ENCODE measurements around the gene RAB5IF. TPM values are rescaled to one million over a fixed set of nuclear protein-coding genes. Genes with fewer than 3 reads are reported as not detected.
A peak's percentile ranks its signal among the peaks of the same experiment; 100 is the strongest.

The RAB5IF gene
- total and polyA plus RNA-seq, 2 of the 13 experiments (the other 11 are each of a cell fraction or from before 2014, with no cell fraction given) = 261 to 305 TPM

DNA sequence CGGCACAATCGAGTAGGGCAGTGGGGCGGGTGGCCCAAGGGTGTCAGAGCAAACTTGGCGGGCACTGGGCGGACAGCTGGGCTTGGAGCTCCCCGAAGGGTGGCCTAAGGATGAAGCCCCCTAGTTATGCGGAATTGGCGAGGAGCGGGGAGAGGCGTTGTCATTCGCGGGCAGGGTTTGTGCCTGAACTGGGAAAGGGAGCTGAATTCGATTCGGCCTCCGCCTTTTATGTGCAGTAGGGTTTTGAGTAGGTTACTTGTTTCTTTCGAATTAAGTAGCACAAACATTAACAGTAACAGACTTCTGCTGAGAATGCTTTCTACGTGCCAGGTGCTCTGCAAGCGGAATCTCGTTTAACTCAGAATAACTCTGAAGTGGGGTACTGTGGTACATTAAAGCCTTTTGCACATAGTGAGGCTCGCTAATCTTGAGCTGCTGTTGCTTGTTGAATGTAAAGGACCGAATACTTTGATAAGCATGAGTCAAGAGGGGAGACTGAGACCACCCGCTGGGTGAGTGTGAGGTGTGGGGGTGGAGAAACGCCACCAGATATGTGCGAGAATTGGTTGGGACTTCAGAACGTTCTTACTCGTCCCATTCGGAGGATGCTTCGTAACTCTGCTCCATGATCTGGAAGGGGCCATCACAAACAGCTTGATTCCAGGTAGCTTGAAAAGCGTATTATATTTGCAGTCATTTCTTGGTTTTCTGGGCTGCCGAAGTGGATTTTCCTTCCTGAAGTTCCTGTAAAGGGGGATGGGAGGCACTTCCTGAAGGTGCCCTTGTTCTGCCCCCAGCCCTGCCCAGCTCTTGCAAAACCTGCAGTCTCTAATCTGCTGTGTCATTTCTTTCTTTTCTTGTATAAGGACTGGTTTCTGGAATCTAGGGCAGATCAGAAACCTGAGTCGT, 833 bp downstream of the RAB5IF start (continued):
- TF ChIP-seq EP300 (IDR thresholded peaks at IDR 0.05; ENCODE audit: low read depth in 2 of 2, low read length in 2 of 2) (peak in 1 of 2 experiments; percentile 75; a peak in 2 of 4 replicates), EP300 (CRISPR knock-in tag; IDR thresholded peaks at IDR 0.05; ENCODE audit: borderline replicate concordance) (no peak; the same call in 1 of the 2 replicates), NFE2L2 (IDR thresholded peaks at IDR 0.05; ENCODE audit: low read length) (peak; percentile 96), KLF13 (CRISPR knock-in tag; IDR thresholded peaks at IDR 0.05) (no peak), NRL (CRISPR knock-in tag; IDR thresholded peaks at IDR 0.05; ENCODE audit: borderline replicate concordance) (no peak), HNRNPK (IDR thresholded peaks at IDR 0.05; ENCODE audit: low read depth, low read length, poor library complexity, severe bottlenecking) (no peak), BORCS8-MEF2B (CRISPR knock-in tag; IDR thresholded peaks at IDR 0.05) (0 out of 2 replicates have a peak, but pooled peaks have one; percentile 45), KMT2B (CRISPR knock-in tag; IDR thresholded peaks at IDR 0.05) (no peak), ZNF781 (CRISPR knock-in tag; IDR thresholded peaks at IDR 0.05; ENCODE audit: borderline replicate concordance, not compliant biosample characterization) (no peak), ZC3H13 (CRISPR knock-in tag; IDR thresholded peaks at IDR 0.05) (no peak), ETV6 (CRISPR knock-in tag; conservative IDR thresholded peaks at IDR 0.05) (no peak; the same call in 1 of the 2 replicates), NR2F2 (IDR thresholded peaks at IDR 0.05; ENCODE audit: borderline replicate concordance, low read depth) (peak; percentile 15; the same call in 1 of the 2 replicates), GLI4 (CRISPR knock-in tag; IDR thresholded peaks at IDR 0.05; ENCODE audit: borderline replicate concordance) (0 out of 2 replicates have a peak, but pooled peaks have one; percentile 7), ZFP41 (CRISPR knock-in tag; IDR thresholded peaks at IDR 0.05; ENCODE audit: borderline replicate concordance) (no peak), ZNF24 (IDR thresholded peaks at IDR 0.05) (no peak; the same call in 1 of the 2 replicates), ZNF44 (CRISPR knock-in tag; IDR thresholded peaks at IDR 0.05) (no peak; the same call in 1 of the 2 replicates), RARA (CRISPR knock-in tag; IDR thresholded peaks at IDR 0.05) (peak; percentile 80), ETV5 (CRISPR knock-in tag; IDR thresholded peaks at IDR 0.05; ENCODE audit: borderline replicate concordance) (peak; percentile 45; the same call in 1 of the 2 replicates), NR2F1 (CRISPR knock-in tag; IDR thresholded peaks at IDR 0.05) (peak in 1 of 2 experiments; percentile 12; a peak in 1 of 4 replicates)
- TF ChIP-seq, protein P1, sequence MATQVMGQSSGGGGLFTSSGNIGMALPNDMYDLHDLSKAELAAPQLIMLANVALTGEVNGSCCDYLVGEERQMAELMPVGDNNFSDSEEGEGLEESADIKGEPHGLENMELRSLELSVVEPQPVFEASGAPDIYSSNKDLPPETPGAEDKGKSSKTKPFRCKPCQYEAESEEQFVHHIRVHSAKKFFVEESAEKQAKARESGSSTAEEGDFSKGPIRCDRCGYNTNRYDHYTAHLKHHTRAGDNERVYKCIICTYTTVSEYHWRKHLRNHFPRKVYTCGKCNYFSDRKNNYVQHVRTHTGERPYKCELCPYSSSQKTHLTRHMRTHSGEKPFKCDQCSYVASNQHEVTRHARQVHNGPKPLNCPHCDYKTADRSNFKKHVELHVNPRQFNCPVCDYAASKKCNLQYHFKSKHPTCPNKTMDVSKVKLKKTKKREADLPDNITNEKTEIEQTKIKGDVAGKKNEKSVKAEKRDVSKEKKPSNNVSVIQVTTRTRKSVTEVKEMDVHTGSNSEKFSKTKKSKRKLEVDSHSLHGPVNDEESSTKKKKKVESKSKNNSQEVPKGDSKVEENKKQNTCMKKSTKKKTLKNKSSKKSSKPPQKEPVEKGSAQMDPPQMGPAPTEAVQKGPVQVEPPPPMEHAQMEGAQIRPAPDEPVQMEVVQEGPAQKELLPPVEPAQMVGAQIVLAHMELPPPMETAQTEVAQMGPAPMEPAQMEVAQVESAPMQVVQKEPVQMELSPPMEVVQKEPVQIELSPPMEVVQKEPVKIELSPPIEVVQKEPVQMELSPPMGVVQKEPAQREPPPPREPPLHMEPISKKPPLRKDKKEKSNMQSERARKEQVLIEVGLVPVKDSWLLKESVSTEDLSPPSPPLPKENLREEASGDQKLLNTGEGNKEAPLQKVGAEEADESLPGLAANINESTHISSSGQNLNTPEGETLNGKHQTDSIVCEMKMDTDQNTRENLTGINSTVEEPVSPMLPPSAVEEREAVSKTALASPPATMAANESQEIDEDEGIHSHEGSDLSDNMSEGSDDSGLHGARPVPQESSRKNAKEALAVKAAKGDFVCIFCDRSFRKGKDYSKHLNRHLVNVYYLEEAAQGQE (IDR thresholded peaks at IDR 0.05; ENCODE audit: borderline replicate concordance in 1 of 2, low read depth in 1 of 2, low read length in 2 of 2) = 0 out of 4 replicates have a peak, but pooled peaks of 1 of the 2 experiments have one; percentile 34
- TF ChIP-seq, protein P2, sequence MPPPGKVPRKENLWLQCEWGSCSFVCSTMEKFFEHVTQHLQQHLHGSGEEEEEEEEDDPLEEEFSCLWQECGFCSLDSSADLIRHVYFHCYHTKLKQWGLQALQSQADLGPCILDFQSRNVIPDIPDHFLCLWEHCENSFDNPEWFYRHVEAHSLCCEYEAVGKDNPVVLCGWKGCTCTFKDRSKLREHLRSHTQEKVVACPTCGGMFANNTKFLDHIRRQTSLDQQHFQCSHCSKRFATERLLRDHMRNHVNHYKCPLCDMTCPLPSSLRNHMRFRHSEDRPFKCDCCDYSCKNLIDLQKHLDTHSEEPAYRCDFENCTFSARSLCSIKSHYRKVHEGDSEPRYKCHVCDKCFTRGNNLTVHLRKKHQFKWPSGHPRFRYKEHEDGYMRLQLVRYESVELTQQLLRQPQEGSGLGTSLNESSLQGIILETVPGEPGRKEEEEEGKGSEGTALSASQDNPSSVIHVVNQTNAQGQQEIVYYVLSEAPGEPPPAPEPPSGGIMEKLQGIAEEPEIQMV (CRISPR knock-in tag; IDR thresholded peaks at IDR 0.05; ENCODE audit: low read depth) = peak; percentile 16; the same call in 1 of the 2 replicates

All from HepG2 (cell line).